Measurements from ENCODE around the gene CD82. TPM values are rescaled to one million over a fixed set of nuclear protein-coding genes. Genes with fewer than 3 reads are reported as not detected.

CD82 gene
- total and polyA plus RNA-seq, 2 of the 8 experiments (the other 6 are each of a cell fraction or from before 2014, with no cell fraction given) = 7.9 to 10.3 TPM

- no peaks in the 10 kb centered on the region for H3K79me2 ChIP-seq (ENCODE audit: control insufficient read depth in 1 of 2, insufficient read depth in 2 of 2, low read length in 2 of 2)
- 84% methylated on average over 9 of the region's 9 CpGs; no CpG with 5 or more reads in 1 of the 2 experiments for WGBS, 2 experiments (ENCODE audit: extremely low coverage in 1 of 2, insufficient coverage in 1 of 2, insufficient read length in 1 of 2, insufficient replicate concordance in 2 of 2, low coverage in 1 of 2, low lambda C conversion rate in 2 of 2, missing lambda C conversion rate in 1 of 2)
- no peak for TF ChIP-seq ATF3 (IDR thresholded peaks at IDR 0.05; ENCODE audit: insufficient read depth, low read depth, low read length)
- TF ChIP-seq EP300 (IDR thresholded peaks at IDR 0.05; ENCODE audit: borderline replicate concordance in 1 of 2, low read depth in 2 of 2, low read length in 2 of 2) = no peak
- TF ChIP-seq TAF7 (optimal IDR thresholded peaks at IDR 0.05; ENCODE audit: borderline replicate concordance, low read depth, low read length) = no peak
- TF ChIP-seq CBX5 (IDR thresholded peaks at IDR 0.05; ENCODE audit: low read depth, low read length) = no peak
- TF ChIP-seq ASH2L (IDR thresholded peaks at IDR 0.05; ENCODE audit: low read length) = no peak
- TF ChIP-seq SP2 (IDR thresholded peaks at IDR 0.05; ENCODE audit: low read length) = no peak
- no peak for TF ChIP-seq CBX8 (IDR thresholded peaks at IDR 0.05; ENCODE audit: borderline replicate concordance, low read depth, low read length)
- no peak for TF ChIP-seq TCF12 (IDR thresholded peaks at IDR 0.05; ENCODE audit: low read depth, low read length)
- TF ChIP-seq YY1 (IDR thresholded peaks at IDR 0.05; ENCODE audit: low read depth, low read length) = no peak
- no peak for TF ChIP-seq HDAC2 (IDR thresholded peaks at IDR 0.05; ENCODE audit: borderline replicate concordance in 1 of 2, low read depth in 2 of 2, low read length in 2 of 2)
- TF ChIP-seq NRF1 (IDR thresholded peaks at IDR 0.05; ENCODE audit: low read depth, low read length) = no peak
- no peak for TF ChIP-seq RAD21 (IDR thresholded peaks at IDR 0.05 in 1 of 2, conservative IDR thresholded peaks at IDR 0.05 in 1 of 2; ENCODE audit: low read depth in 2 of 2, low read length in 2 of 2)
Measured at GRCh38 chr11:44530413-44531115, 34.9 kb upstream of the CD82 start.

More at GRCh38 chr11:44530413-44531115, 34.9 kb upstream of the CD82 start:
- Histone ChIP-seq H2BK12ac (ENCODE audit: low read depth, low read length) (no peak overlapping the region), H3K4me2 (ENCODE audit: insufficient read depth in 1 of 2, low read depth in 2 of 2, low read length in 2 of 2) (no peak overlapping the region), H3K23me2 (ENCODE audit: low read depth, low read length) (no peaks in the 10 kb centered on the region), H2BK120ac (replicated peaks; ENCODE audit: low read depth, low read length) (no peak overlapping the region), H3K4ac (replicated peaks; ENCODE audit: insufficient read length, low read depth, low read length) (no peak overlapping the region), H3K79me1 (ENCODE audit: low read depth, low read length) (no peaks in the 10 kb centered on the region), H2BK5ac (ENCODE audit: low read depth, low read length) (no peak overlapping the region), H2BK15ac (ENCODE audit: low read length) (no peak overlapping the region), H3K27me3 (replicated peaks in 1 of 4; ENCODE audit: control insufficient read depth in 3 of 4, extremely low read depth in 1 of 4, insufficient read depth in 3 of 4, low read length in 3 of 4) (no peaks in the 10 kb centered on the region), H4K5ac (ENCODE audit: insufficient read length, low read depth, low read length) (no peak overlapping the region), H4K91ac (replicated peaks; ENCODE audit: insufficient read length, low read length) (no peak overlapping the region), H3K23ac (ENCODE audit: insufficient read length) (no peak overlapping the region), H3K27ac (ENCODE audit: low read depth, low read length) (no peak overlapping the region), H3K36me3 (ENCODE audit: control insufficient read depth in 2 of 4, insufficient read depth in 4 of 4, low read length in 3 of 4) (no peaks in the 10 kb centered on the region), H2BK20ac (ENCODE audit: low read length) (no peak overlapping the region), H4K8ac (ENCODE audit: extremely low read depth, insufficient read depth, low read length) (no peak overlapping the region), H4K20me1 (replicated peaks in 1 of 2; ENCODE audit: control insufficient read depth in 1 of 2, insufficient read depth in 2 of 2, low read length in 2 of 2) (no peaks in the 10 kb centered on the region), H3K56ac (replicated peaks; ENCODE audit: insufficient read length, low read depth, low read length) (no peak overlapping the region), H3K9me3 (ENCODE audit: insufficient read depth in 2 of 2, low read depth in 1 of 2, low read length in 1 of 2) (no peaks in the 10 kb centered on the region), H2AK5ac (ENCODE audit: low read depth, low read length) (no peak overlapping the region), H3K14ac (ENCODE audit: insufficient read length) (no peak overlapping the region), H3K18ac (ENCODE audit: extremely low read depth, low read length) (no peak overlapping the region), H2AFZ (ENCODE audit: low read length) (no peak overlapping the region), H3K4me1 (replicated peaks in 1 of 4; ENCODE audit: control insufficient read depth in 3 of 4, insufficient read depth in 4 of 4, low read length in 3 of 4) (peaks cover 0 to 2% (median 0%) of the 10 kb centered on the region in 4 experiments; a peak in 5 of 7 replicates), H3K9ac (replicated peaks in 1 of 4; ENCODE audit: extremely low read depth in 1 of 4, low read depth in 3 of 4, low read length in 3 of 4) (no peak overlapping the region), H3K4me3 (ENCODE audit: extremely low read depth in 1 of 4, insufficient read depth in 2 of 4, low read depth in 3 of 4, low read length in 4 of 4) (no peak overlapping the region)
- CTCF ChIA-PET (ENCODE audit: partially characterized antibody) = interaction anchor here (1.1 kb wide), 1 partner anchor 121 kb away, joined by 3 read pairs; no protein-coding TSS in a partner anchor
- DNase-seq (ENCODE audit: low read depth in 1 of 2, low spot score in 2 of 2) (no peak), FAIRE-seq (no peak)
- POLR2A ChIA-PET (ENCODE audit: partially characterized antibody) = interaction anchor here (0.5 to 0.8 kb wide), 2 partner anchors 12 to 25 kb away, joined by 3 to 4 read pairs; no protein-coding TSS in a partner anchor
